ENCODE data around the gene ZNF548.

GRCh38 chr19:57403737-57404563, 14.3 kb downstream of the ZNF548 start:
- no peak for TF ChIP-seq POLR2A (IDR thresholded peaks at IDR 0.05; ENCODE audit: low read depth)
- no peak for TF ChIP-seq EP300 (IDR thresholded peaks at IDR 0.05)
